Keratinocyte (primary cell): ENCODE measurements around the gene TOX2. TPM values are rescaled to one million over a fixed set of nuclear protein-coding genes. Genes with fewer than 3 reads are reported as not detected.

ENCODE experiments used
- DNase-seq: peaks from one replicate; pipeline ENCODE4 v3.0.0-alpha.2; 2011; ENCODE audit warnings: low read depth, missing footprints, low spot score
- FAIRE-seq: peaks from 2 replicates; lab custom pipeline; 2011; peaks lifted over from hg19 to GRCh38; lab: Jason Lieb, UNC
- H2AFZ ChIP-seq: 2 replicates; pipeline ENCODE4 v1.6.0; 2012; ENCODE audit warnings: low read length, control low read depth, inconsistent platforms; ENCODE audit not compliant: control insufficient read depth
- H3K27ac ChIP-seq: 2 replicates; pipeline ENCODE4 v1.5.1; 2011; ENCODE audit warnings: low read length; ENCODE audit not compliant: control insufficient read depth, insufficient read depth
- H3K27me3 ChIP-seq: 3 replicates; pipeline ENCODE4 v1.6.0; 2011; ENCODE audit warnings: low read length; ENCODE audit not compliant: control insufficient read depth, insufficient read depth; ENCODE audit errors: extremely low read depth
- H3K36me3 ChIP-seq, 2 experiments: 2 replicates in 1 of 2; 3 replicates in 1 of 2; pipeline ENCODE4 v1.5.1; 2011; ENCODE audit warnings: low read length in 2 of 2, mild to moderate bottlenecking in 1 of 2; ENCODE audit not compliant: control insufficient read depth in 2 of 2, insufficient read depth in 2 of 2; ENCODE audit errors: extremely low read depth in 1 of 2
- H3K4me1 ChIP-seq: 3 replicates; pipeline ENCODE4 v1.5.1; 2011; ENCODE audit warnings: low read length; ENCODE audit not compliant: control insufficient read depth, insufficient read depth; ENCODE audit errors: extremely low read depth
- H3K4me2 ChIP-seq: 3 replicates; pipeline ENCODE4 v1.6.0; 2011; ENCODE audit warnings: low read depth, low read length; ENCODE audit not compliant: control insufficient read depth, insufficient read depth; ENCODE audit errors: extremely low read depth
- H3K4me3 ChIP-seq, 3 experiments: fragments of 200-600 bp in 1 of 3; sonication (generic) in 1 of 3; 2 replicates in 2 of 3; 3 replicates in 1 of 3; pipeline ENCODE4 v1.5.1; 2011 to 2016; ENCODE audit warnings: low read length in 3 of 3, mild to moderate bottlenecking in 3 of 3, control low read depth in 2 of 3, inconsistent platforms in 1 of 3, low read depth in 1 of 3, mixed read lengths in 1 of 3, mixed run types in 1 of 3, moderate library complexity in 1 of 3; ENCODE audit not compliant: control insufficient read depth in 2 of 3, insufficient read depth in 2 of 3; ENCODE audit errors: extremely low read depth in 1 of 3
- H3K79me2 ChIP-seq: 2 replicates; pipeline ENCODE4 v1.6.0; 2012; ENCODE audit warnings: low read length; ENCODE audit not compliant: control insufficient read depth, insufficient read depth
- H3K9ac ChIP-seq: 3 replicates; pipeline ENCODE4 v1.6.0; 2011; ENCODE audit warnings: low read length; ENCODE audit not compliant: control insufficient read depth, insufficient read depth; ENCODE audit errors: extremely low read depth
- H3K9me1 ChIP-seq: 3 replicates; pipeline ENCODE4 v1.6.0; 2011; ENCODE audit warnings: low read length; ENCODE audit not compliant: control insufficient read depth, insufficient read depth; ENCODE audit errors: extremely low read depth
- H3K9me3 ChIP-seq: 2 replicates; pipeline ENCODE4 v1.5.1; 2012; ENCODE audit warnings: low read depth, low read length; ENCODE audit not compliant: control insufficient read depth
- H4K20me1 ChIP-seq: 3 replicates; pipeline ENCODE4 v1.6.0; 2011; ENCODE audit warnings: low read length; ENCODE audit not compliant: control insufficient read depth, insufficient read depth; ENCODE audit errors: extremely low read depth
- EZH2 ChIP-seq: IDR thresholded peaks from one replicate; pipeline ENCODE4 v1.6.1; 2012; ENCODE audit warnings: inconsistent platforms, mild to moderate bottlenecking, low read length, moderate library complexity
- dilution Hi-C: fragments of 300-500 bp; cut with MboI; formaldehyde crosslinking; loops from one replicate; pipeline ENCODE4 v1.7.0; 2020; ENCODE audit warnings: low sequenced_read_pairs; ENCODE audit not compliant: extremely low pct_ligation_motif_present
- polyA plus RNA-seq, 5 experiments: library from polyadenylated mRNA; depleted of rRNA in 3 of 5; stranded (reverse) in 3 of 5; stranded (forward) in 1 of 5; unstranded in 1 of 5; fragments of >200 nt; gene quantifications; 1 replicate in 1 of 5; 2 replicates in 3 of 5; 3 replicates in 1 of 5; pipeline versions ENCODE4 v1.2.1 to v1.2.3, GENCODE V29; 2011 to 2012; ENCODE audit warnings: missing spikeins in 2 of 5, low read depth in 1 of 5, low replicate concordance in 1 of 5
- TF ChIP-seq, protein P1 (sequence below), 3 experiments: IDR thresholded peaks in 1 of 3; conservative IDR thresholded peaks in 1 of 3; optimal IDR thresholded peaks in 1 of 3; 2 replicates in 2 of 3; 3 replicates in 1 of 3; pipeline versions ENCODE3 to v1.5.1; 2011; ENCODE audit warnings: low read length in 3 of 3, mild to moderate bottlenecking in 3 of 3, moderate library complexity in 2 of 3, control low read depth in 1 of 3, inconsistent platforms in 1 of 3; ENCODE audit not compliant: insufficient read depth in 2 of 3; ENCODE audit errors: extremely low read depth in 1 of 3

TOX2 gene
- polyA plus RNA-seq, 1 donor (not counting 4 experiments of a cell fraction or from before 2014, with no cell fraction given): 0.20 TPM

DNA sequence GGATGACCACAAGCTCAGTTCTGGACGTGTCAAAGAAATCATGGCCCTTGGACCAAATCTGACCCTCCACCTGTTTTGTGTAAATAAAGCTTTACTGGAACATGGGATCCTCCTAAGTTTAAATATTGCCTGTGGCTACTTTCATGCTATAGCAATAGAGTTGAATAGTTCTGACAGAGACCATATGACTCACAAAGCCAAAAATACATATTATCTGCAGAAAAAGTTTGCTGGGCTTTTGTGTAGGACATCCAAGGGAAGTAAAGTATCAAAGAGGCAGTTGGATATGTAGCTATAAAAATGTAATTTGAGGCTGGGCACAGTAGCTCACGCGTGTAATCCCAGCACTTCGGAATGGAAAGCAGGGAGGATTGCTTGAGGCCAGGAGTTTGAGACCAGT is 78.9 kb downstream of the TOX2 start:
- no peaks in the 10 kb centered on the region for H3K4me1 ChIP-seq
- FAIRE-seq (no peak), DNase-seq (no peak)
- no peaks in the 10 kb centered on the region for H3K36me3 ChIP-seq
- no peak overlapping the region for H3K4me2 ChIP-seq
- H2AFZ ChIP-seq: no peak overlapping the region
- TF ChIP-seq, protein P1, sequence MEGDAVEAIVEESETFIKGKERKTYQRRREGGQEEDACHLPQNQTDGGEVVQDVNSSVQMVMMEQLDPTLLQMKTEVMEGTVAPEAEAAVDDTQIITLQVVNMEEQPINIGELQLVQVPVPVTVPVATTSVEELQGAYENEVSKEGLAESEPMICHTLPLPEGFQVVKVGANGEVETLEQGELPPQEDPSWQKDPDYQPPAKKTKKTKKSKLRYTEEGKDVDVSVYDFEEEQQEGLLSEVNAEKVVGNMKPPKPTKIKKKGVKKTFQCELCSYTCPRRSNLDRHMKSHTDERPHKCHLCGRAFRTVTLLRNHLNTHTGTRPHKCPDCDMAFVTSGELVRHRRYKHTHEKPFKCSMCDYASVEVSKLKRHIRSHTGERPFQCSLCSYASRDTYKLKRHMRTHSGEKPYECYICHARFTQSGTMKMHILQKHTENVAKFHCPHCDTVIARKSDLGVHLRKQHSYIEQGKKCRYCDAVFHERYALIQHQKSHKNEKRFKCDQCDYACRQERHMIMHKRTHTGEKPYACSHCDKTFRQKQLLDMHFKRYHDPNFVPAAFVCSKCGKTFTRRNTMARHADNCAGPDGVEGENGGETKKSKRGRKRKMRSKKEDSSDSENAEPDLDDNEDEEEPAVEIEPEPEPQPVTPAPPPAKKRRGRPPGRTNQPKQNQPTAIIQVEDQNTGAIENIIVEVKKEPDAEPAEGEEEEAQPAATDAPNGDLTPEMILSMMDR (optimal IDR thresholded peaks at IDR 0.05 in 1 of 3, IDR thresholded peaks at IDR 0.05 in 1 of 3, conservative IDR thresholded peaks at IDR 0.05 in 1 of 3; ENCODE audit: extremely low read depth in 1 of 3, insufficient read depth in 2 of 3, low read length in 3 of 3): no peak
- TF ChIP-seq EZH2: no peak
- peaks cover 2% of the 10 kb centered on the region for H3K27me3 ChIP-seq
- no peaks in the 10 kb centered on the region for H3K9me3 ChIP-seq
- no peak overlapping the region for H3K4me3 ChIP-seq
- no peaks in the 10 kb centered on the region for H3K79me2 ChIP-seq
- dilution Hi-C loops: no loop called here
- H4K20me1 ChIP-seq: no peaks in the 10 kb centered on the region
- H3K27ac ChIP-seq: no peak overlapping the region
- no peaks in the 10 kb centered on the region for H3K9me1 ChIP-seq
- H3K9ac ChIP-seq: no peak overlapping the region

DNA sequence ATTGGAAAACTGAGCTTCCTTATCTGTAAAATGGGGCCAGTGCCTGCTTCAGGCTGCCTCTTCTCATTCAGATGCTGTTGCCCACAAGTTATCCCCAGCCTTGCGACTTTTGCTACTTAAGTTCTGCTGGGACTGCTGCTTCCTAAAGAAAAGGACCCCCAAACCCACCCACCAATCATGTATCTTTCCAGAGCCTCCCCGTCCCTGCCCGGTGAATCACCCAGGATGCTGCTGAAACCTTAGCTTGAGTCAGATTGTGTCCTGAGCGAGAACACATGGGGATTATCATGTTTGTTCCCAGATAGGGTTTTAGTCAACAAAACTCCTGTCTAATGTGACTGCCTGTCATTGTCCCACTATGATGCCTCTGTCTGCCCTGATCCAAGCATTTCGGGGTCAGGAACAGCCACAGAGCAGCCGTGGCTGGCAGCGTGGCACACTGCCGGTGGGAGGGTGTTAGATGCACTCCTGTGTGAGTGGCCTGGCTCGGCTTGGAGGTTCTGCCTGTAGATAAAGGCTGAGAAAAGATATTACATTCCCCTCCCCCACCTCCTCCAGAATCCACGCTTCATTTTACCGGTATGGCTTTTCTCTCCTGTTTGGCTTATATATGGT is 79.9 kb downstream of the TOX2 start:
- FAIRE-seq: no peak

More for the DNA sequence above, 79.9 kb downstream of the TOX2 start:
- H4K20me1 ChIP-seq: no peaks in the 10 kb centered on the region
- H2AFZ ChIP-seq: no peak overlapping the region
- H3K36me3 ChIP-seq: no peaks in the 10 kb centered on the region
- dilution Hi-C loops: no loop called here
- no peak overlapping the region for H3K9ac ChIP-seq
- H3K4me2 ChIP-seq: no peak overlapping the region
- no peak for DNase-seq
- peaks cover 2% of the 10 kb centered on the region for H3K27me3 ChIP-seq
- no peak overlapping the region for H3K4me3 ChIP-seq
- H3K79me2 ChIP-seq: no peaks in the 10 kb centered on the region
- H3K27ac ChIP-seq: no peak overlapping the region
- no peaks in the 10 kb centered on the region for H3K4me1 ChIP-seq
- no peaks in the 10 kb centered on the region for H3K9me3 ChIP-seq
- H3K9me1 ChIP-seq: no peaks in the 10 kb centered on the region
- TF ChIP-seq, protein P1 (optimal IDR thresholded peaks at IDR 0.05 in 1 of 3, IDR thresholded peaks at IDR 0.05 in 1 of 3, conservative IDR thresholded peaks at IDR 0.05 in 1 of 3; ENCODE audit: extremely low read depth in 1 of 3, insufficient read depth in 2 of 3, low read length in 3 of 3): no peak
- TF ChIP-seq EZH2: no peak
